ENCODE measurements around the gene UBXN7. TPM values are rescaled to one million over a fixed set of nuclear protein-coding genes. Genes with fewer than 3 reads are reported as not detected.

UBXN7 gene
- total RNA-seq, 1 experiment from 2014 or later = 61.7 TPM

DNA sequence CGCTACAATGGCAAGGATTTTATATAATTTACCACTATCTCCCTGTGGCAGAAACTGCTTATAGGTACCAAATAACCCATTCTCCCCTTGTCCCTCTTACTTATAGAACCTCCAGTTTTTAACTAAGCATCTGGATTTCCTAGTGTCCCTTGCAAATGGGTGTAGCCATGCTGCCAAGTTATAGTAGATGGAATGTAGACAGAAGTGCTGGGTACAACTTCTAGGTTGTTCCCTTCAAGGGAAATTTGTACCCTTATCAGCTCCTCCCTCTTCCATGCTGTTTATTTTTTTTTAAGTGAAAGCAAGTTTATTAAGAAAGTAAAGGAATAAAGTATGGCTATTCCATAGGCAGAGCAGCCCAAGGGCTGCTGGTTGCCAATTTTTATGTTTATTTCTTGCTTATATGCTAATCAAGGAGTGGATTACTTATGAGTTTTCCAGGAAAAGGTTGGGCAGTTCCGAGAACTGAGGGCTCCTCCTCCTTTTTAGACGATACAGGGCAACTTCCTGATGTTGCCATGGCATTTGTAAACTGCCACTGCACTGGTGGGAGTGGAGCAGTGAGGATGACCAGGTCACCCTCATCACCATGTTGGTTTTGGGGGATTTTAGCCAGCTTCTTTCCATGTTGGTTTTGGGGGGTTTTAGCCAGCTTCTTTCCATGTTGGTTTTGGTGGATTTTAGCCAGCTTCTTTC lies 53.9 kb downstream of the UBXN7 start:
- Histone ChIP-seq H3K4me1 (ENCODE audit: control insufficient read depth, insufficient read depth, low read length) (no peaks in the 10 kb centered on the region), H3K27me3 (ENCODE audit: control insufficient read depth, insufficient read depth, low read length) (no peaks in the 10 kb centered on the region), H3K27ac (ENCODE audit: low read length) (no peak overlapping the region), H3K4me3 (ENCODE audit: low read depth in 2 of 2, low read length in 2 of 2) (no peak overlapping the region), H3K36me3 (ENCODE audit: control insufficient read depth, insufficient read depth, low read length) (no peaks in the 10 kb centered on the region), H3K9me3 (ENCODE audit: control insufficient read depth, insufficient read depth, low read depth, low read length) (no peaks in the 10 kb centered on the region)
- no peak for DNase-seq (ENCODE audit: low read depth, low spot score)
- no peak for TF ChIP-seq TCF7L2 (IDR thresholded peaks at IDR 0.05; ENCODE audit: low read depth, low read length)
- TF ChIP-seq, protein P1, sequence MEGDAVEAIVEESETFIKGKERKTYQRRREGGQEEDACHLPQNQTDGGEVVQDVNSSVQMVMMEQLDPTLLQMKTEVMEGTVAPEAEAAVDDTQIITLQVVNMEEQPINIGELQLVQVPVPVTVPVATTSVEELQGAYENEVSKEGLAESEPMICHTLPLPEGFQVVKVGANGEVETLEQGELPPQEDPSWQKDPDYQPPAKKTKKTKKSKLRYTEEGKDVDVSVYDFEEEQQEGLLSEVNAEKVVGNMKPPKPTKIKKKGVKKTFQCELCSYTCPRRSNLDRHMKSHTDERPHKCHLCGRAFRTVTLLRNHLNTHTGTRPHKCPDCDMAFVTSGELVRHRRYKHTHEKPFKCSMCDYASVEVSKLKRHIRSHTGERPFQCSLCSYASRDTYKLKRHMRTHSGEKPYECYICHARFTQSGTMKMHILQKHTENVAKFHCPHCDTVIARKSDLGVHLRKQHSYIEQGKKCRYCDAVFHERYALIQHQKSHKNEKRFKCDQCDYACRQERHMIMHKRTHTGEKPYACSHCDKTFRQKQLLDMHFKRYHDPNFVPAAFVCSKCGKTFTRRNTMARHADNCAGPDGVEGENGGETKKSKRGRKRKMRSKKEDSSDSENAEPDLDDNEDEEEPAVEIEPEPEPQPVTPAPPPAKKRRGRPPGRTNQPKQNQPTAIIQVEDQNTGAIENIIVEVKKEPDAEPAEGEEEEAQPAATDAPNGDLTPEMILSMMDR (IDR thresholded peaks at IDR 0.05) = no peak
- TF ChIP-seq SIN3A (IDR thresholded peaks at IDR 0.05; ENCODE audit: borderline replicate concordance, insufficient read depth, low read depth, low read length) = no peak
- TF ChIP-seq, protein P2, sequence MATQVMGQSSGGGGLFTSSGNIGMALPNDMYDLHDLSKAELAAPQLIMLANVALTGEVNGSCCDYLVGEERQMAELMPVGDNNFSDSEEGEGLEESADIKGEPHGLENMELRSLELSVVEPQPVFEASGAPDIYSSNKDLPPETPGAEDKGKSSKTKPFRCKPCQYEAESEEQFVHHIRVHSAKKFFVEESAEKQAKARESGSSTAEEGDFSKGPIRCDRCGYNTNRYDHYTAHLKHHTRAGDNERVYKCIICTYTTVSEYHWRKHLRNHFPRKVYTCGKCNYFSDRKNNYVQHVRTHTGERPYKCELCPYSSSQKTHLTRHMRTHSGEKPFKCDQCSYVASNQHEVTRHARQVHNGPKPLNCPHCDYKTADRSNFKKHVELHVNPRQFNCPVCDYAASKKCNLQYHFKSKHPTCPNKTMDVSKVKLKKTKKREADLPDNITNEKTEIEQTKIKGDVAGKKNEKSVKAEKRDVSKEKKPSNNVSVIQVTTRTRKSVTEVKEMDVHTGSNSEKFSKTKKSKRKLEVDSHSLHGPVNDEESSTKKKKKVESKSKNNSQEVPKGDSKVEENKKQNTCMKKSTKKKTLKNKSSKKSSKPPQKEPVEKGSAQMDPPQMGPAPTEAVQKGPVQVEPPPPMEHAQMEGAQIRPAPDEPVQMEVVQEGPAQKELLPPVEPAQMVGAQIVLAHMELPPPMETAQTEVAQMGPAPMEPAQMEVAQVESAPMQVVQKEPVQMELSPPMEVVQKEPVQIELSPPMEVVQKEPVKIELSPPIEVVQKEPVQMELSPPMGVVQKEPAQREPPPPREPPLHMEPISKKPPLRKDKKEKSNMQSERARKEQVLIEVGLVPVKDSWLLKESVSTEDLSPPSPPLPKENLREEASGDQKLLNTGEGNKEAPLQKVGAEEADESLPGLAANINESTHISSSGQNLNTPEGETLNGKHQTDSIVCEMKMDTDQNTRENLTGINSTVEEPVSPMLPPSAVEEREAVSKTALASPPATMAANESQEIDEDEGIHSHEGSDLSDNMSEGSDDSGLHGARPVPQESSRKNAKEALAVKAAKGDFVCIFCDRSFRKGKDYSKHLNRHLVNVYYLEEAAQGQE (IDR thresholded peaks at IDR 0.05; ENCODE audit: insufficient read depth in 1 of 2, low read depth in 2 of 2, low read length in 1 of 2) = no peak
- no peak for TF ChIP-seq POLR2AphosphoS5 (IDR thresholded peaks at IDR 0.05; ENCODE audit: low read depth, low read length)
- POLR2A ChIA-PET = no interaction called here
- no peak for ATAC-seq
- CTCF ChIA-PET = no interaction called here
- in situ Hi-C loops (cut with HindIII; ENCODE audit: low pct_unique_long_range_greater_than_20kb, low sequenced_read_pairs) (no loop called here), intact Hi-C loops (cut with micrococcal nuclease; ENCODE audit: unreplicated experiment) (no loop called here)
- BruUV-seq (replicated peaks) = no TSS peak

DNA sequence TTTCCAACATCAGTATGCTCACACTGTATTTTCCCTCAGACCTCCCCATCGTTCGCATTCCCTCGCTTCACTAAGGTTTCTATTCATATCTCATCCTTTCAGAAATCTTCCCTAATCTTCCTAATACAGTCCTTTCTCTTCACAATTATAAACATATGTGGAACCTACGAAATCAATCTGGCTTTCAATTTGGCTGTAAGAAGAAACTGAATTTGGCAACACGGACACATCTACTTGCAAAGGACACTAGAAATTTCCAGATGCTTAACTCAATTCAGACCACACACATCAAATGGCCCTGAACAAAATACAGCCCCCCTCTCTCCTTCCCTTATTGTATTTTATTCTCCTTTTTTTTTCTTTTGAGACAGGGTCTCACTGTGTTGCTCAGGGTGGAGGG lies 54.9 kb downstream of the UBXN7 start:
- intact Hi-C loops (cut with micrococcal nuclease; ENCODE audit: unreplicated experiment) = no loop called here
- TF ChIP-seq, protein P2 (IDR thresholded peaks at IDR 0.05; ENCODE audit: insufficient read depth in 1 of 2, low read depth in 2 of 2, low read length in 1 of 2) = no peak
- TF ChIP-seq, protein P1 (IDR thresholded peaks at IDR 0.05) = no peak
- TF ChIP-seq SIN3A (IDR thresholded peaks at IDR 0.05; ENCODE audit: borderline replicate concordance, insufficient read depth, low read depth, low read length) (no peak), POLR2AphosphoS5 (IDR thresholded peaks at IDR 0.05; ENCODE audit: low read depth, low read length) (no peak), TCF7L2 (IDR thresholded peaks at IDR 0.05; ENCODE audit: low read depth, low read length) (no peak)
- Histone ChIP-seq H3K36me3 (ENCODE audit: control insufficient read depth, insufficient read depth, low read length) (no peaks in the 10 kb centered on the region), H3K27me3 (ENCODE audit: control insufficient read depth, insufficient read depth, low read length) (no peaks in the 10 kb centered on the region), H3K27ac (ENCODE audit: low read length) (no peak overlapping the region), H3K4me1 (ENCODE audit: control insufficient read depth, insufficient read depth, low read length) (no peaks in the 10 kb centered on the region), H3K9me3 (ENCODE audit: control insufficient read depth, insufficient read depth, low read depth, low read length) (no peaks in the 10 kb centered on the region), H3K4me3 (ENCODE audit: low read depth in 2 of 2, low read length in 2 of 2) (no peak overlapping the region)
- no TSS peak for BruUV-seq (replicated peaks)
- ChIA-PET POLR2A (no interaction called here), CTCF (interaction anchor here (0.6 to 0.8 kb wide), 2 partner anchors 31 to 38 kb away, joined by 3 read pairs; no protein-coding TSS in a partner anchor)
- DNase-seq (ENCODE audit: low read depth, low spot score) (no peak), ATAC-seq (no peak)
- in situ Hi-C loops (cut with HindIII; ENCODE audit: low pct_unique_long_range_greater_than_20kb, low sequenced_read_pairs) = no loop called here
